SK-N-MC (cell line): ENCODE measurements around the gene FBRSL1.

Experiments
- EZH2 ChIP-seq: fragments of 200-600 bp; sonication (generic); IDR thresholded peaks from one replicate; pipeline ENCODE4 v1.6.1; 2017; ENCODE audit warnings: antibody characterized with exemption
- POLR2AphosphoS5 ChIP-seq: IDR thresholded peaks from 2 replicates; pipeline ENCODE4 v1.6.1; 2012; ENCODE audit warnings: mild to moderate bottlenecking, low read depth, low read length, borderline replicate concordance

GRCh38 chr12:132528564-132529106, 38.7 kb downstream of the FBRSL1 start:
- TF ChIP-seq EZH2 (no peak), POLR2AphosphoS5 (no peak)
